Adrenal gland (tissue), 5 donors: ENCODE measurements around the gene TSHZ2.

ENCODE experiments used
- CTCF ChIP-seq, 6 experiments: fragments of 450-650 bp in 4 of 6; fragments of 200-600 bp in 2 of 6; sonication (generic) in 1 of 6; IDR thresholded peaks; 1 replicate in 5 of 6; 2 replicates in 1 of 6; pipeline versions ENCODE4 v1.5.1 to v1.8.0; 2016 to 2021; ENCODE audit warnings: antibody characterized with exemption in 6 of 6, mild to moderate bottlenecking in 2 of 6, moderate library complexity in 1 of 6
- POLR2A ChIP-seq, 2 donors: fragments of 450-650 bp; IDR thresholded peaks; one replicate each; pipeline ENCODE4 v1.6.1; 2017; ENCODE audit warnings: antibody characterized with exemption in 2 of 2, mild to moderate bottlenecking in 2 of 2, moderate library complexity in 1 of 2
- donor health status: DM: no; HTN: no; CAD: no.

GRCh38 chr20:52998268-52998667 is 26.1 kb downstream of the TSHZ2 start:
- TF ChIP-seq CTCF (IDR thresholded peaks at IDR 0.05) (no peak), POLR2A (IDR thresholded peaks at IDR 0.05) (no peak)
